GM21825 (cell line): ENCODE measurements around the gene KIF5A.

Source experiments
- ATAC-seq: cut with Tn5 transposase; IDR thresholded peaks from one replicate; pipeline ENCODE4 v1.9.1; 2021; ENCODE audit warnings: mild to moderate bottlenecking, moderate library complexity; ENCODE audit not compliant: unreplicated experiment

KIF5A gene

GRCh38 chr12:57628280-57629191 is 78.7 kb downstream of the KIF5A start:
- no peak for ATAC-seq

DNA sequence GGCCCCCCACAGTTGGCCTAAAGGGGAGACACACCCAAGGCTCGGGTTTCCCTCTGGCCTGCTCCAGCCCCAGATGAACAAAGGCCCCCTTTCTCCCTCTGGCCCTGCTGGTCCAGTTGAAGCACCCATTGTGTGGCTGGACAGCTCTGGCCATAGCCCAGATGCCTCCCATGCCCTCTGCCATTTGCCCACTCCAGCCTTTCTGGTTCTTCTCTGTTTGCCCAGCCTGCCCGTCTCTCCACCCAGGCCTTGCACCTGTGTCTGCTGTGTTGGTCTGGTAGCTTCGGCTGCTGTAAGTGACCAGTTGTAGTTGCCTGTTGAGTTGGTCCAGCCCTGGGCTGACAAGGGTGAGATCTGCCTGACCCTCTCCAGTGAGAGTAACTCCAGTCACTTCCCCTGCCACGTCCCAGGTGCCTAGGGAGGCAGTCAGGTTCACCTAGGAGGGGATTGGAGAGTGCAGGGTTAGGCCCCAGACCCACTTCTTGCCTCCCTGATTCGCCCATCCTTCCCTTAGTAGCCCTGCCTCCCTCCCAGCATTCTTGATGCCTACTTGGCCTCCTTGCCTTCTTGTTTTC is 80.1 kb downstream of the KIF5A start:
- no peak for ATAC-seq

GRCh38 chr12:57630891-57631433 is 81.1 kb downstream of the KIF5A start:
- no peak for ATAC-seq

- no peak for ATAC-seq
These were observed 81.8 kb downstream of the KIF5A start for GRCh38 chr12:57631566-57632072.

GRCh38 chr12:57632073-57632957 is 82.5 kb downstream of the KIF5A start:
- no peak for ATAC-seq

DNA sequence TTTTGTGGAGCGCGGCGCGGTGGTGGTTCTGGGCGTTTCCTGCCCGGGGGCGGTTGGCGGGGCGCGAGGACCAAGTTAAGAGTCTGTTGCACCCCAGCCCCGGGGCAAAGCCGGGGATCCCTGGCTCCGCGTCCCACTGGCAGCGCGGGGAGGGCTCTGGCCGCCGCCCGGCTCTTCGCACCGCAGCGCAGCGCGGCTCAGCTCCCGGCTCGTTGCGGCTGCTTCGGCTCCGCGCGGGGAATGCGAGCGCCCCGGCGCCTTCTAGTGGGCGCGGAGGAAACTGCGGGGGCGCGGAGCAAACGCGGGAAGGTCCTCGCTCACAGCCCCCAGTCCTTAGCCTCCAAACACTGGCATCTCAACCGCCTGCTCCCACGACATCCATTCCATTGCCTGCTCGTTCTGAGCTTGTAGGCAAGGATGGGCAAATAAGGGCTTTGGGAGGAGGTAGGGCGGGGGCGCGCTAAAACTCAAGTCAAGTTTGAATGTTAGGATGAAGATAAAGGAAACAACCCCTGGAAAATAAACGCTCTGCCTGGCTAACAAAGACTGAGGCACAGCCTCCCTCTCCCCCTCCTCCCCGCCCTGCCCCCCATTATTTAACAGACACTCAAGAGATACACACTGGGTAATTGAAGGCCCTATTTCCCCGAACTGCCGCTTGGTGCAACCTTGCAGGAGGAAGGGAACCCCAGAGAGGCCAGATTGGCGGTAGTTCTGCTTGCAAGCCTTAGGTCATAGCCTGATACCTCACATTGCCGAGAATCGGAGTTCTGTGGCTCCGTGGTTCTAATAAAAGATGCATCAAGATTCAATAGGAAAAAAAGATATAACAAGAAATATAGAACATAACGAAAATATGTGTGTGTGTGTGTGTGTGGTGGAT is 83.4 kb downstream of the KIF5A start, which contains the start of gene B4GALNT1:
Gene B4GALNT1, minus strand, starts transcription at position 244 of the 883 bp plus-strand sequence. CDS start 1,069 bp downstream, outside the sequence.
- ATAC-seq: peak; percentile 88
